Hippocampal formation (tissue), 2 donors: ENCODE results near the gene EXOSC3.
A peak's percentile ranks its signal among the peaks of the same experiment; 100 is the strongest.
"Not testable (repeated sequence)": the region's sequence is repeated elsewhere in the genome, so short reads cannot be mapped to it uniquely, and the experiment has no call there.

Source experiments
- DNase-seq, 2 donors: peaks; one replicate each; lab custom pipeline; 2025; lab: John Stamatoyannopoulos, UW

EXOSC3 gene

GRCh38 chr9:37775216-37775919, 9.5 kb downstream of the EXOSC3 start:
- DNase-seq: no peak

GRCh38 chr9:37769995-37770394, 14.9 kb downstream of the EXOSC3 start:
- DNase-seq: no peak

- DNase-seq: no peak
Measured at GRCh38 chr9:37769306-37769705, 15.6 kb downstream of the EXOSC3 start.

GRCh38 chr9:37765263-37765662, 19.6 kb downstream of the EXOSC3 start:
- not testable (repeated sequence) for DNase-seq

GRCh38 chr9:37761511-37761910, 23.4 kb downstream of the EXOSC3 start:
- no peak for DNase-seq

- no peak for DNase-seq
Measured at GRCh38 chr9:37760416-37761161, 24.3 kb downstream of the EXOSC3 start.

GRCh38 chr9:37758747-37759146, 26.1 kb downstream of the EXOSC3 start:
- no peak for DNase-seq

- DNase-seq: peak; percentile 60 to 68
Measured at GRCh38 chr9:37753489-37754190, 31.2 kb downstream of the EXOSC3 start, which contains the start of gene TRMT10B. Gene TRMT10B (plus strand): TSS chr9:37753805. CDS start chr9:37761932, 8,127 bp downstream.

- DNase-seq: no peak
Measured at GRCh38 chr9:37752642-37753488, 32.0 kb downstream of the EXOSC3 start.

GRCh38 chr9:37752112-37752511, 32.8 kb downstream of the EXOSC3 start:
- not testable (repeated sequence) for DNase-seq

- not testable (repeated sequence) for DNase-seq
Measured at GRCh38 chr9:37751704-37752103, 33.2 kb downstream of the EXOSC3 start.

GRCh38 chr9:37751186-37751585, 33.7 kb downstream of the EXOSC3 start:
- DNase-seq: no peak

GRCh38 chr9:37749129-37749528, 35.7 kb downstream of the EXOSC3 start:
- no peak for DNase-seq

- peak; percentile 37 to 70 for DNase-seq
Measured at GRCh38 chr9:37747271-37747753, 37.6 kb downstream of the EXOSC3 start.

GRCh38 chr9:37746448-37747270, 38.2 kb downstream of the EXOSC3 start:
- DNase-seq: no peak

GRCh38 chr9:37745970-37746369, 38.9 kb downstream of the EXOSC3 start:
- DNase-seq: no peak

- no peak for DNase-seq
Measured at GRCh38 chr9:37740631-37741328, 44.1 kb downstream of the EXOSC3 start.

- DNase-seq: no peak
Measured at GRCh38 chr9:37740128-37740527, 44.7 kb downstream of the EXOSC3 start.

GRCh38 chr9:37739222-37739621, 45.6 kb downstream of the EXOSC3 start:
- DNase-seq: no peak

GRCh38 chr9:37732952-37733351, 51.9 kb downstream of the EXOSC3 start:
- DNase-seq: no peak
